ENCODE data around the gene IL4I1. TPM values are rescaled to one million over a fixed set of nuclear protein-coding genes. Genes with fewer than 3 reads are reported as not detected.

The IL4I1 gene
- total RNA-seq, 1 donor from 2014 or later, result 0.58 TPM

- Mint-ChIP-seq H3K27me3 (peaks cover 15% of the 10 kb centered on the region), H3K9me3 (no peaks in the 10 kb centered on the region), H3K27ac (peak overlapping the region; percentile 31), H3K4me1 (ENCODE audit: unreplicated experiment) (peaks cover 8% of the 10 kb centered on the region), H3K4me3 (peak overlapping the region; percentile 80), H3K36me3 (peaks cover 4% of the 10 kb centered on the region)
- no peak for DNase-seq (ENCODE audit: extremely low spot score, unreplicated experiment)
- TF ChIP-seq CTCF (conservative IDR thresholded peaks at IDR 0.05), result peak; percentile 33
Observed at GRCh38 chr19:49890349-49891311, 6.1 kb downstream of the IL4I1 start.

GRCh38 chr19:49889687-49890348, 6.9 kb downstream of the IL4I1 start:
- no peak for DNase-seq (ENCODE audit: extremely low spot score, unreplicated experiment)
- Mint-ChIP-seq H3K4me3 (peak overlapping the region; percentile 80), H3K36me3 (peaks cover 6% of the 10 kb centered on the region), H3K9me3 (no peaks in the 10 kb centered on the region), H3K4me1 (ENCODE audit: unreplicated experiment) (peaks cover 8% of the 10 kb centered on the region), H3K27ac (no peak overlapping the region), H3K27me3 (peaks cover 15% of the 10 kb centered on the region)
- TF ChIP-seq CTCF (conservative IDR thresholded peaks at IDR 0.05), result peak; percentile 80

GRCh38 chr19:49889038-49889686, 7.5 kb downstream of the IL4I1 start:
- no peak for TF ChIP-seq CTCF (conservative IDR thresholded peaks at IDR 0.05)
- Mint-ChIP-seq H3K27me3 (peaks cover 15% of the 10 kb centered on the region), H3K4me1 (ENCODE audit: unreplicated experiment) (peaks cover 8% of the 10 kb centered on the region), H3K27ac (no peak overlapping the region), H3K4me3 (no peak overlapping the region), H3K9me3 (no peaks in the 10 kb centered on the region), H3K36me3 (peaks cover 11% of the 10 kb centered on the region)
- DNase-seq (ENCODE audit: extremely low spot score, unreplicated experiment), result no peak

GRCh38 chr19:49888510-49888824, 8.2 kb downstream of the IL4I1 start:
- DNase-seq (ENCODE audit: extremely low spot score, unreplicated experiment), result no peak
- Mint-ChIP-seq H3K4me1 (ENCODE audit: unreplicated experiment) (peaks cover 8% of the 10 kb centered on the region), H3K36me3 (peaks cover 11% of the 10 kb centered on the region), H3K27ac (no peak overlapping the region), H3K9me3 (no peaks in the 10 kb centered on the region), H3K4me3 (no peak overlapping the region), H3K27me3 (peaks cover 15% of the 10 kb centered on the region)
- TF ChIP-seq CTCF (conservative IDR thresholded peaks at IDR 0.05), result no peak

GRCh38 chr19:49887665-49888509, 8.8 kb downstream of the IL4I1 start:
- Mint-ChIP-seq H3K27me3 (peaks cover 14% of the 10 kb centered on the region), H3K9me3 (no peaks in the 10 kb centered on the region)

More at GRCh38 chr19:49887665-49888509, 8.8 kb downstream of the IL4I1 start:
- peaks cover 15% of the 10 kb centered on the region for H3K36me3 Mint-ChIP-seq
- no peak overlapping the region for H3K4me3 Mint-ChIP-seq
- peaks cover 7% of the 10 kb centered on the region for H3K4me1 Mint-ChIP-seq (ENCODE audit: unreplicated experiment)
- DNase-seq (ENCODE audit: extremely low spot score, unreplicated experiment), result no peak
- no peak overlapping the region for H3K27ac Mint-ChIP-seq
- no peak for TF ChIP-seq CTCF (conservative IDR thresholded peaks at IDR 0.05)

Data from type B pancreatic cell (in vitro differentiated cells).